Hematopoietic multipotent progenitor cell (in vitro differentiated cells): ENCODE data around the gene KRTAP1-5. TPM values are rescaled to one million over a fixed set of nuclear protein-coding genes. Genes with fewer than 3 reads are reported as not detected.
"Not testable (repeated sequence)": the region's sequence is repeated elsewhere in the genome, so short reads cannot be mapped to it uniquely, and the experiment has no call there.

Experiments used
- DNase-seq, 3 donors: peaks; one replicate each; pipeline ENCODE4 v3.0.0-alpha.2; 2011 to 2015; ENCODE audit warnings: low read depth in 2 of 3, low spot score in 2 of 3
- total RNA-seq: library from RNA; depleted of rRNA; stranded (reverse); fragments of >200 nt; gene quantifications from one replicate; pipeline ENCODE4 v1.2.3, GENCODE V29; 2012

KRTAP1-5 gene
- total RNA-seq, 1 donor: not detected

DNA sequence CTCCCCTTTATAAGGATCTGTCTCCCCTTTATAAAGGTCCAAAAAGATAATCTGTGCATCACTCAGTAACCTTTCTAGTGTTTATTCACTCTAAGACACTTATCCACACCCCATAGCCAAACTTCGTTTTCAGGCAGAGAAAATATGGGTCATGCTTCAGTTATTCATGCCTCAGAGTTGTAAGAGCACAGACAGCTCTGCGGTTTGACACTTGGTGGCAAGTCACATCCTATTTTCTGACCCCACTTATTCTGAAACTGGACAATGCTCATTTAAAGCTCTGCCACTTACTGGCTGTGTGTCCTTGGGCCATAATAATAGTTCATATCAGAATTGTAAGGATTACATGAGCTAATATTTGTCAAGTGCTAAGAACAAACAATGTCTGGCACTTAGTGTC is 22.1 kb upstream of the KRTAP1-5 start:
- no peak for DNase-seq

- DNase-seq: no peak
Measured at GRCh38 chr17:41048441-41048840, 21.4 kb upstream of the KRTAP1-5 start.

DNA sequence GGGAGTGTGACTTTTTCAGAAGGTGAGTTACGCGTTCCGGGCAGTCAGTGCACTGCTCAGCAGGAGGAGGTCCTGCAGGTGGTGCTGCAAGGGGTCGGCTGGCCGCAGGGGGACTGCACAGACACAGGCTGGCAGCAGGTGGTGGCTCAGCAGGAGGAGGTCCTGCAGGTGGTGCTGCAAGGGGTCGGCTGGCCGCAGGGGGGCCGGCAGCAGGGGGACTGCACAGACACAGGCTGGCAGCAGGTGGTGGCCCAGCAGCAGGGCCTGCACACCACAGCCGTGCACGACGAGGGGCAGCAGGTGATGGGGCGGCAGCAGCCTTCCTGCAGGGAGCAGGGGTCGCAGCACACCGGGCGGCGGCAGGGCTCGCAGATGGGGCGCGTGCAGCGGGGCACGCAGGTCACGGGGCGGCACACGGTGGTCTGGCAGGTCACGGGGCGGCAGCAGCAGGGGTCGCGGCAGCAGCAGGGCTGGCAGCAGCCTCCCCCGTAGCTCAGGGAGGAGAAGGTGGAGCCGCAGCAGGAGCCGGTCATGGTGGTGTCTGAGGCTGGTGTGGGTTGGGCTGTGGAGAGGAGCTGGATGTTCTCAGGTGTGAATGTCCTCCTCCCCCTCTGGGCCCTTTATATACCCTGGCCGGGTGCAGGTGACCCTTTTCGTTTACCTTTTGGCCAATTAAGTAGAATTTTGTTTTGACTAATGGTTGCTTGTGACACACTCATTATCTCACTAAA is 19.9 kb upstream of the KRTAP1-5 start, which contains the start of gene KRTAP2-1:
Gene KRTAP2-1, minus strand, starts transcription at position 582 of the 731 bp plus-strand sequence. Its CDS starts 49 bp downstream, at position 533.
- not testable (repeated sequence) for DNase-seq

- no peak for DNase-seq
Measured at GRCh38 chr17:41042953-41043352, 15.9 kb upstream of the KRTAP1-5 start.

GRCh38 chr17:41040783-41041571 is 14.0 kb upstream of the KRTAP1-5 start, which contains the start of gene KRTAP1-1:
Gene KRTAP1-1, minus strand, starts transcription at chr17:41041450. Its CDS starts 53 bp downstream, at chr17:41041397.
- not testable (repeated sequence) for DNase-seq

- DNase-seq: no peak
Measured at GRCh38 chr17:41037853-41038350, 10.9 kb upstream of the KRTAP1-5 start.

- not testable (repeated sequence) for DNase-seq
Measured at GRCh38 chr17:41034346-41034935, 7.4 kb upstream of the KRTAP1-5 start, which contains the start of gene KRTAP1-3. Gene KRTAP1-3, minus strand, starts transcription at chr17:41034874. Its CDS starts 53 bp downstream, at chr17:41034821.

DNA sequence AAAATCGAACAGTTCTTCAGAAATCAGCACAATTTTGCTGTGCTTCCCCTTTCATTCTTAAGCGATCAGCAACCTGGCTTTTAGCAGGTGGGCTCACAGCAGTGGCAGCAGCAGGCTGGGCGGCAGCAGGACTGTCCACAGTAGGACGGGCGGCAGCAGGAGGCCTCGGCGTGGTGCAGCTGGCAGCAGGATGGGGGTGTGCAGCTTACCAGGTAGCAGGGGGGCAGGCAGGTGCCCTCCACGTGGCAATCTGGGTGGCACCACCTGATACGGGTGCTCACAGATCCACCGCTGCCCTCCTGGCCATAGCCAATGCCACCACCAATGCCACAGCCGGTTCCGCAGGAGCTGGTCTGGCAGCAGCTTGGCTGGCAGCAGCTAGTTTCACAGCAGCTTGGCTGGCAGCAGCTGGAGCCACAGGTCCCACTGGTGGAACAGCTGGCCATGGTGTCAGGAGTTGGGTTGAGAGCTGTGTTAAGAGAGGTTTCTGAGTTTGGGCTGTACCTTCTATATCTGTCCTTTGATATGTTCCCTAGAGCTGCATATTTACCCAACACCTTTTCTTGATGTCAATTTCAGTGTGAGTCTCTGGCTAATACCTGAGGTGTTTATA is 2.7 kb upstream of the KRTAP1-5 start, which contains the start of gene KRTAP1-4:
Gene KRTAP1-4, minus strand, starts transcription at position 563 of the 613 bp plus-strand sequence. Its CDS starts 117 bp downstream, at position 446.
- DNase-seq: no peak

GRCh38 chr17:41024697-41025096 is 2.3 kb downstream of the KRTAP1-5 start:
- no peak for DNase-seq

DNA sequence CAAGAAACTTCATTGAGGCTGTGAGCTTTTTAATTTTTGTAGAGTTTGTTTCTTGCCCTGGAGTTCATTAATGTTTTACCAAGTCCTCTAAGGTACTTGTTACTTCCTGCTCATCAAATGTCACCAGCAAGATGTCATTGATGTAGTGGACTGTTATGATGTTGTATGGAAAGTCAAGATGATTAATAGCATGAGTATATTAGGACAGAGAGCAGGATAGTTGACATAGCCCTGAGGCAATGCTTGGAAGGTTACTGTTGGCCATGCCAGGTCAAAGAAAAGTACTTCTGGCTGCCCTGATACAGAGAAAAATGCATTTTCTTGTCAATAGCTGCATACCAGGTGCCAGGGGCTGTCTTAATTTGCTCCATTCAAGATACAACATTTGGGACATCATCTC is 6.7 kb downstream of the KRTAP1-5 start:
- no peak for DNase-seq

DNA sequence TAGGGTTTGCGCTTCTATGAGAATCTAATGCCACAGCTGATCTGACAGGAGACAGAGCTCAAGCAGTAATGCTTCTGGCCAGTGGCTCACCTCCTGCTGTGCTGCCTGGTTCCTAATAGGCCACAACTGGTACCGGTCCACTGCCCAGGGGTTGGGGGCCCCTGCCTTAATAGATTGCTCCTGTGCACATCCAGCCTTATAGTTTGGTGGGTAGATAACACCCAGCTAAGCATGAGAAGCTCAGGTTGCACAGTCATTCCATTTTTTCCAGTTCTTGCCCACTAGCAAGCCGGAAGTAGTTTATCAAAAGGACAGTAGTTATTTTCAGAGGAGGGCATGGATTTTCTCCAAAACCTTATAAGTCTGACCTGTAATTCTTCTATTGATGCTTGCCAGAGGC is 7.6 kb downstream of the KRTAP1-5 start:
- DNase-seq: no peak

- DNase-seq: peak in 2 of 3 donors; percentile 3 to 44
Measured at GRCh38 chr17:41018541-41018940, 8.5 kb downstream of the KRTAP1-5 start.

DNA sequence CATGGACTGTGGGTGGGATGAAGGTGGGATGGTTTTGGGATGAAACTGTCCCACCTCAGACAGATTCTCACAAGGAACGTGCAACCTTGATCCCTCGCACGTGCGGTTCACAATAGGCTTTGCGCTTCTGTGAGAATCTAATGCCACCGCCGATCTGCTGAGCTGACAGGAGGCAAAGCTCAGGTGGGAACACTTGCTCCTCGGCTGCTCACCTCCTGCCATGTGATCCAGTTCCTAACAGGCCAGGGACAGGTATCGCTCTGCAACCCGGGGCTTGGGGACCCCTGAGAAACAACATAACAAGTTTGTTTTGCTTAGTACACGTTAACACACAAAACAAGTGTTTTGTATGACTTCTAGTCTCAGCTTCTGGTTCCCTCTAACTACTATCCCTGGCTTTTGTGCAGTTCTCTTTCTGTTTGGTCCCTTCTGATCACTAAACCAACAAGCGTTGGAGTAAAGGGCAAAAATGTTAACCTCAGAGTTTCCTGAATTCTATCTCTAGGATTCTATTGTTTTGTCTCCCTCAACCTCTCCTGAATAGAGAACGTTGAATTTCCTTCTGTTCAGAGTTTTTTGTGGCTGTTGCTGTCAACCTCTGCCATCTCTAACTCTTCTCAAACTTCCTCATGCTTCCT is 10.3 kb downstream of the KRTAP1-5 start:
- DNase-seq: no peak

DNA sequence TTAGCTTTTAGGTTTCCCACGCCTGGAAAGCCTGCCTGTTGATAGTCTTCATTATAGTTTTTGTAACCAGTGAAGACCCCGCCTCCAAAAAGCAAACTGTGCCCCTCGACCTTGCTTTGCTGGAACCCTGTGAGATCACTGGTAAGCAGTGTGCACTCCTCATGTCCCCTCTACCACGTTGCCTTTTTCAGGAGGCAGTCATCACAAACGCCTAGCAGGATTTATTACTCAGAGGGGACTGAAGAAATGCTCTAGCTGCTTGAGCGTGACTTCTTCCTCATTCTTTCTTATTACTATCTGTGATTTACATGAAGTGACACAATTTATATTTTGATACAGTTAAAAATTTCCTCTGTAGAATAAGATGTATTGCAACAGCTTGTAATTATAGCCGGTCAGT is 11.6 kb downstream of the KRTAP1-5 start:
- no peak for DNase-seq

GRCh38 chr17:41013606-41014005 is 13.4 kb downstream of the KRTAP1-5 start:
- DNase-seq: no peak

- no peak for DNase-seq
Measured at GRCh38 chr17:41013181-41013580, 13.8 kb downstream of the KRTAP1-5 start.

DNA sequence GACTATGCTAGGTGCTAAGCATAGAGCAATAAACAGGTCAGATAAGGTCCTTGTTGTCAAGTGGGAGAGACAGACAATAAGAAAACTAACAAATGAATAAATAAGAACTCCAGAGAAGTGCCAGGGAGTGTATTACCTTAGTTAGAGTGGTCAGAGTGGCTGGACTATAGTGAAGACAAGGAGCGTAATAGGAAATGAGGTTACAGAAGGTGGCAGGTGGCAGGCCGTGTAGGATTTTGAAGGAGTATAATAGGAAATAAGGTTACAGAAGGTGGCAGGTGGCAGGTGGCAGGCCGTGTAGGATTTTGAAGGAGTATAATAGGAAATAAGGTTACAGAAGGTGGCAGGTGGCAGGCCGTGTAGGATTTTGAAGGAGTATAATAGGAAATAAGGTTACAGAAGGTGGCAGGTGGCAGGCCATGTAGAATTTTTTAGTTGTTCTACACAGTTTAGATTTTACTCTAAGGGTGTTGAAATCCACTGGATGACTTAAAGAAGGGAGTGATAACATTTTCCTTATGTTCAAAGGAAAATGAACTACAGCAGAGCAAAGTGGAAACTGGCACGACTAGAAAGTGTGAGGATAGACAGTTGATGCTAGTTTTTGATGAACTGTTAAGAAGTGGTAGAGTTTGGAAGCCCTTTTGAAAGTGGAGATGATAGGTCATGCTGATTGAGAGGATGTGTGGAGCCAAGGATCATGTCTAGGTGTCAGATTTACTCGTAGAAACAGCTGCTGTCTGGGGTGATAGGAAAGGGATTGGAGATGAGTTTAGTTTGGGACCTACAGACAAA is 14.5 kb downstream of the KRTAP1-5 start:
- no peak for DNase-seq

DNA sequence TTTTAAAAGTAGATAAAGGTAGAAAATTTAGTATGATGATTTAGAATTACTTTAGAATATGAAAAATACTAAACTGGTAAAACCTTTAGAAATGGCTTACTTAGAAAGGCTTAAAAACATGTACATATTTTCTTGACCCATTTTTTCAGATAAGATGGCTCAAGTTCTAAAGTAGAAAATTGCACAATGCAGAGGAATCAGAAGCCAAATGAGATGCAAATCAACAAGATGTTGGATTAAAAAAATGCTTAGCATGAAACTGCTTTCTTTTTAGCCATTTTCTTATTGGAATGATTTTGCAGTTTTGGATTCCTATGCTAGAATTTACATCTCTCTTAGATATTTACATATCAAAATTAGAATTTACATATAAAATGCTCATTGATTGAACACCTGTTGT is 16.6 kb downstream of the KRTAP1-5 start:
- DNase-seq: no peak

- DNase-seq: no peak
Measured at GRCh38 chr17:41009936-41010335, 17.1 kb downstream of the KRTAP1-5 start.
